H1 (cell line): ENCODE measurements around the gene GPR52. TPM values are rescaled to one million over a fixed set of nuclear protein-coding genes. Genes with fewer than 3 reads are reported as not detected.

Source experiments
- EZH2 ChIP-seq: fragments of 200-600 bp; sonication (generic); IDR thresholded peaks from 2 replicates; pipeline ENCODE4 v1.7.1; 2012; ENCODE audit warnings: low read depth, mild to moderate bottlenecking, moderate library complexity, low read length, inconsistent platforms; ENCODE audit not compliant: severe bottlenecking
- GTF2F1 ChIP-seq: IDR thresholded peaks from 2 replicates; pipeline ENCODE4 v1.6.1; 2012; ENCODE audit warnings: low read depth, low read length, improper control_type of control experiment, borderline replicate concordance
- POLR2AphosphoS5 ChIP-seq: IDR thresholded peaks from 2 replicates; pipeline ENCODE4 v1.6.1; 2011; ENCODE audit warnings: low read depth, low read length
- RNF2 ChIP-seq: fragments of 200-900, 300-1000 bp; sonication (generic); IDR thresholded peaks from 2 replicates; pipeline ENCODE4 v1.7.1; 2016; ENCODE audit warnings: borderline replicate concordance, low read depth, mild to moderate bottlenecking, antibody characterized with exemption, low read length; ENCODE audit not compliant: poor library complexity, severe bottlenecking; ENCODE audit errors: missing control alignments
- SAP30 ChIP-seq: fragments of 300-600 bp; sonication (generic); IDR thresholded peaks from 2 replicates; pipeline ENCODE4 v1.7.1; 2012; ENCODE audit warnings: low read length, moderate library complexity, mild to moderate bottlenecking, inconsistent platforms; ENCODE audit not compliant: insufficient read depth, insufficient replicate concordance
- polyA plus RNA-seq, 7 experiments: library from polyadenylated mRNA; depleted of rRNA in 3 of 7; stranded (reverse) in 5 of 7; unstranded in 2 of 7; fragments of >200 nt in 5 of 7; fragments of 200-250 nt in 2 of 7; gene quantifications; 1 replicate in 5 of 7; 2 replicates in 1 of 7; 4 replicates in 1 of 7; pipeline versions ENCODE4 v1.2.1 to v1.2.3, GENCODE V29; 2011 to 2013; ENCODE audit warnings: missing spikeins in 2 of 7, mixed read lengths in 2 of 7
- total RNA-seq: library from RNA; stranded (reverse); fragmentation: NEBNext Ultra II Directional; extraction: Animal tissue kit (Norgen Biotek cat#: 25700); gene quantifications from 2 replicates; pipeline ENCODE4 v1.2.1, GENCODE V29; 2021
- TF ChIP-seq, protein P1 (sequence below): fragments of 300-600 bp; sonication (generic); IDR thresholded peaks from 2 replicates; pipeline ENCODE4 v1.7.1; 2012; ENCODE audit warnings: low read length, moderate library complexity, mild to moderate bottlenecking, inconsistent platforms; ENCODE audit not compliant: insufficient replicate concordance

The GPR52 gene
- total and polyA plus RNA-seq, 2 of the 8 experiments (the other 6 are each of a cell fraction or from before 2014, with no cell fraction given) = 0.24 to 0.63 TPM

DNA sequence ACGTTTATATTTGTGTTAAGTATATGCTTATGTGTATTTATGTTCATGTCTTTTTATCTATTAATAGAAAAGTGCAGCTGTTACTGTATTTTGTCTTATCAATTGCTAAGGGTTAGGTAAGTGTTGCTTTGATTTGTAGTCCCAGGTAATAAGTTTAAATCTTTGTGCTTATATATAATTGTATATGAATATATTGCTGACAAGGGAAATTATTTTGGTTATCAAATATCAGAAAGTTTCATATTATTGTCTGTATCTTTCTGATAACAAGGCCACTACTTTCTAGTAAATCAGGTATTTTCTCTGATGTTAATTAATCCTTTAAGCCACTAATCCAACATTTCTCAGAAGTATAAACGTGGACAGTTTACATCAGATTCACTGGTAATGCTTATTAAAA, 21.3 kb downstream of the GPR52 start (continued):
- TF ChIP-seq, protein P1, sequence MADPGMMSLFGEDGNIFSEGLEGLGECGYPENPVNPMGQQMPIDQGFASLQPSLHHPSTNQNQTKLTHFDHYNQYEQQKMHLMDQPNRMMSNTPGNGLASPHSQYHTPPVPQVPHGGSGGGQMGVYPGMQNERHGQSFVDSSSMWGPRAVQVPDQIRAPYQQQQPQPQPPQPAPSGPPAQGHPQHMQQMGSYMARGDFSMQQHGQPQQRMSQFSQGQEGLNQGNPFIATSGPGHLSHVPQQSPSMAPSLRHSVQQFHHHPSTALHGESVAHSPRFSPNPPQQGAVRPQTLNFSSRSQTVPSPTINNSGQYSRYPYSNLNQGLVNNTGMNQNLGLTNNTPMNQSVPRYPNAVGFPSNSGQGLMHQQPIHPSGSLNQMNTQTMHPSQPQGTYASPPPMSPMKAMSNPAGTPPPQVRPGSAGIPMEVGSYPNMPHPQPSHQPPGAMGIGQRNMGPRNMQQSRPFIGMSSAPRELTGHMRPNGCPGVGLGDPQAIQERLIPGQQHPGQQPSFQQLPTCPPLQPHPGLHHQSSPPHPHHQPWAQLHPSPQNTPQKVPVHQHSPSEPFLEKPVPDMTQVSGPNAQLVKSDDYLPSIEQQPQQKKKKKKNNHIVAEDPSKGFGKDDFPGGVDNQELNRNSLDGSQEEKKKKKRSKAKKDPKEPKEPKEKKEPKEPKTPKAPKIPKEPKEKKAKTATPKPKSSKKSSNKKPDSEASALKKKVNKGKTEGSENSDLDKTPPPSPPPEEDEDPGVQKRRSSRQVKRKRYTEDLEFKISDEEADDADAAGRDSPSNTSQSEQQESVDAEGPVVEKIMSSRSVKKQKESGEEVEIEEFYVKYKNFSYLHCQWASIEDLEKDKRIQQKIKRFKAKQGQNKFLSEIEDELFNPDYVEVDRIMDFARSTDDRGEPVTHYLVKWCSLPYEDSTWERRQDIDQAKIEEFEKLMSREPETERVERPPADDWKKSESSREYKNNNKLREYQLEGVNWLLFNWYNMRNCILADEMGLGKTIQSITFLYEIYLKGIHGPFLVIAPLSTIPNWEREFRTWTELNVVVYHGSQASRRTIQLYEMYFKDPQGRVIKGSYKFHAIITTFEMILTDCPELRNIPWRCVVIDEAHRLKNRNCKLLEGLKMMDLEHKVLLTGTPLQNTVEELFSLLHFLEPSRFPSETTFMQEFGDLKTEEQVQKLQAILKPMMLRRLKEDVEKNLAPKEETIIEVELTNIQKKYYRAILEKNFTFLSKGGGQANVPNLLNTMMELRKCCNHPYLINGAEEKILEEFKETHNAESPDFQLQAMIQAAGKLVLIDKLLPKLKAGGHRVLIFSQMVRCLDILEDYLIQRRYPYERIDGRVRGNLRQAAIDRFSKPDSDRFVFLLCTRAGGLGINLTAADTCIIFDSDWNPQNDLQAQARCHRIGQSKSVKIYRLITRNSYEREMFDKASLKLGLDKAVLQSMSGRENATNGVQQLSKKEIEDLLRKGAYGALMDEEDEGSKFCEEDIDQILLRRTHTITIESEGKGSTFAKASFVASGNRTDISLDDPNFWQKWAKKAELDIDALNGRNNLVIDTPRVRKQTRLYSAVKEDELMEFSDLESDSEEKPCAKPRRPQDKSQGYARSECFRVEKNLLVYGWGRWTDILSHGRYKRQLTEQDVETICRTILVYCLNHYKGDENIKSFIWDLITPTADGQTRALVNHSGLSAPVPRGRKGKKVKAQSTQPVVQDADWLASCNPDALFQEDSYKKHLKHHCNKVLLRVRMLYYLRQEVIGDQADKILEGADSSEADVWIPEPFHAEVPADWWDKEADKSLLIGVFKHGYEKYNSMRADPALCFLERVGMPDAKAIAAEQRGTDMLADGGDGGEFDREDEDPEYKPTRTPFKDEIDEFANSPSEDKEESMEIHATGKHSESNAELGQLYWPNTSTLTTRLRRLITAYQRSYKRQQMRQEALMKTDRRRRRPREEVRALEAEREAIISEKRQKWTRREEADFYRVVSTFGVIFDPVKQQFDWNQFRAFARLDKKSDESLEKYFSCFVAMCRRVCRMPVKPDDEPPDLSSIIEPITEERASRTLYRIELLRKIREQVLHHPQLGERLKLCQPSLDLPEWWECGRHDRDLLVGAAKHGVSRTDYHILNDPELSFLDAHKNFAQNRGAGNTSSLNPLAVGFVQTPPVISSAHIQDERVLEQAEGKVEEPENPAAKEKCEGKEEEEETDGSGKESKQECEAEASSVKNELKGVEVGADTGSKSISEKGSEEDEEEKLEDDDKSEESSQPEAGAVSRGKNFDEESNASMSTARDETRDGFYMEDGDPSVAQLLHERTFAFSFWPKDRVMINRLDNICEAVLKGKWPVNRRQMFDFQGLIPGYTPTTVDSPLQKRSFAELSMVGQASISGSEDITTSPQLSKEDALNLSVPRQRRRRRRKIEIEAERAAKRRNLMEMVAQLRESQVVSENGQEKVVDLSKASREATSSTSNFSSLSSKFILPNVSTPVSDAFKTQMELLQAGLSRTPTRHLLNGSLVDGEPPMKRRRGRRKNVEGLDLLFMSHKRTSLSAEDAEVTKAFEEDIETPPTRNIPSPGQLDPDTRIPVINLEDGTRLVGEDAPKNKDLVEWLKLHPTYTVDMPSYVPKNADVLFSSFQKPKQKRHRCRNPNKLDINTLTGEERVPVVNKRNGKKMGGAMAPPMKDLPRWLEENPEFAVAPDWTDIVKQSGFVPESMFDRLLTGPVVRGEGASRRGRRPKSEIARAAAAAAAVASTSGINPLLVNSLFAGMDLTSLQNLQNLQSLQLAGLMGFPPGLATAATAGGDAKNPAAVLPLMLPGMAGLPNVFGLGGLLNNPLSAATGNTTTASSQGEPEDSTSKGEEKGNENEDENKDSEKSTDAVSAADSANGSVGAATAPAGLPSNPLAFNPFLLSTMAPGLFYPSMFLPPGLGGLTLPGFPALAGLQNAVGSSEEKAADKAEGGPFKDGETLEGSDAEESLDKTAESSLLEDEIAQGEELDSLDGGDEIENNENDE = no peak
- TF ChIP-seq GTF2F1 (no peak), SAP30 (no peak), EZH2 (no peak), POLR2AphosphoS5 (no peak), RNF2 (no peak)
- TF ChIP-seq, all 59 proteins: peak for 0
